ENCODE data around the gene MORN1.

- no peak for TF ChIP-seq EZH2 (IDR thresholded peaks at IDR 0.05)
- TF ChIP-seq POLR2AphosphoS5 (IDR thresholded peaks at IDR 0.05; ENCODE audit: borderline replicate concordance, low read depth, low read length): no peak
- no peak for TF ChIP-seq FOXP2 (optimal IDR thresholded peaks at IDR 0.05; ENCODE audit: control extremely low read depth, extremely low read length, insufficient read depth)
Measured at GRCh38 chr1:2286923-2287322, 104.4 kb downstream of the MORN1 start.

All from SK-N-MC (cell line).